HG03135 (cell line): Measurements from ENCODE around the gene RPLP1.

Experiments used
- ATAC-seq: cut with Tn5 transposase; IDR thresholded peaks from one replicate; pipeline ENCODE4 v1.9.1; 2021; ENCODE audit warnings: mild to moderate bottlenecking, moderate library complexity; ENCODE audit not compliant: unreplicated experiment

Gene RPLP1

GRCh38 chr15:69468241-69469121 is 15.9 kb downstream of the RPLP1 start:
- ATAC-seq, result no peak

DNA sequence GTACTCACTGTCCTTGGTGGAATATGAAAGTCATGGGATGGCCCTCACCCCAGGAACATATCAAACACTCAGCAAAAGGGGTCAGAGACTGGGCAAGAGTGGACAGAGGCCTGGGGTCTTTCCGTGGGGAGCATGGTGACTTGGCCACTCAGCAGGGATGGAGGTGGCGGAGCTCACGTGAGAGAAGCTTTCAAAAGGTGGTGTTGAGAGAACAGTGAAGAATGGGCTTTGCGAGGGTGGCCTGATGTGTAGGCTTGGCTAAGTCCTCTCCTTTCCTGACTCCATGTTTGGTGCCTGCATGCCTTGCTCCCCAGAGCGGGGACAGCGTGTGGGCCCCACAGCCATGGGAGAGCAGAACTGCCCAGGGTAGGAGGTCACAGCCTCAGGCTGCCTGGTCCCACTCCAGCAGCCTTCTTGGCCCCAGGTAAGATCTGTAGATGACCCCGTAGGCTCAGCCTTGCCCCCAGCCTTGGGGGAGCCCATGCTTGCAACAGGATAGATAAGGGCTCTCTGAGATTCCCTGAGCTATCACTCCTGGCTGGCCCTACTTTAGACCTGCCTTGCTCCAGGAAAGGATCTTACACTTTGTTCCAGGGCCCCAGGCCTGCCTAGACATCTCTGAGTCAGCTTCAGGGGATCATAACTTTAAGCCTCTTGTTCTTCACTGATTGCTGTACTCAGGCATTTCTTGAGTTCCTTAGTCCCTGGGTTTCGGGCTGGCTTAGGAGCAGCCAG is 17.0 kb downstream of the RPLP1 start:
- no peak for ATAC-seq

- ATAC-seq, result no peak
Measured at GRCh38 chr15:69472046-69472445, 19.4 kb downstream of the RPLP1 start.

GRCh38 chr15:69472562-69472961 is 19.9 kb downstream of the RPLP1 start:
- ATAC-seq, result no peak

- ATAC-seq, result no peak
Measured at GRCh38 chr15:69474291-69474690, 21.7 kb downstream of the RPLP1 start.

GRCh38 chr15:69474846-69475455 is 22.3 kb downstream of the RPLP1 start:
- no peak for ATAC-seq

GRCh38 chr15:69475769-69476358 is 23.2 kb downstream of the RPLP1 start:
- ATAC-seq, result no peak

DNA sequence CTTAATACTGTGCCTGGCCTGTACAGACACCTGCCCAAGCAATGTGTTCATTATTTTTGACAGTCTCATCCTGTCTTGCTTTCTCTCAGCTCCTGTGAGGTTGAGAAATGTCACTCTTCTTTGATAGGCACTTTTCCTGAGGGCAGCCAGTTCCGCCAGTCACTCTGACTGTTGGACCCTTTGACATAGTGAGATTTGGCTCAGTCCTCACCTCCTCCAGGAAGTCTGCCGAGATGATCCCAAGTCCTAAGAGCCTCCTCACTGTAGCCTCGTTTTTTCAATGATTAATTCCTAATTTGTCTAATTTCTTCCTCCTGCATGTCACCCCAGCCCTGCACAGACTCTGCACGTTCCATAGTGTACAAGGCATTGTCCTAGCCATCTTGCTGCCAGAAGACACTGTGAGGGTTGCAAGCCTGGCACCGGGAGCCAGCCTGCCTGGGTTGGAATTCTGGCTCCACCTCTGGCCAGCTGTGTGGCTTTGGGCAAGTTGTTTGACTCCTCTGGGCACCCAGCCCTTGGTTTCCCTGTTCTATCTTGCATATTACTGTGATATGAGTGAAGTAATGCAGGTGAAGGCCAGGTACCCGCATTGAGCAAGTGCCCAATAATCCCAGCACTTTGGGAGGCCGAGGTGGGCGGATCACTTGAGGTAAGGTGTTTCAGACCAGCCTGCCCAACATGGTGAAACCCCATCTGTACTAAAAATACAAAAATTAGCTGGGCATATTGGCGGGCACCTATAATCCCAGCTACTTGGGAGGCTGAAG is 24.3 kb downstream of the RPLP1 start:
- no peak for ATAC-seq

DNA sequence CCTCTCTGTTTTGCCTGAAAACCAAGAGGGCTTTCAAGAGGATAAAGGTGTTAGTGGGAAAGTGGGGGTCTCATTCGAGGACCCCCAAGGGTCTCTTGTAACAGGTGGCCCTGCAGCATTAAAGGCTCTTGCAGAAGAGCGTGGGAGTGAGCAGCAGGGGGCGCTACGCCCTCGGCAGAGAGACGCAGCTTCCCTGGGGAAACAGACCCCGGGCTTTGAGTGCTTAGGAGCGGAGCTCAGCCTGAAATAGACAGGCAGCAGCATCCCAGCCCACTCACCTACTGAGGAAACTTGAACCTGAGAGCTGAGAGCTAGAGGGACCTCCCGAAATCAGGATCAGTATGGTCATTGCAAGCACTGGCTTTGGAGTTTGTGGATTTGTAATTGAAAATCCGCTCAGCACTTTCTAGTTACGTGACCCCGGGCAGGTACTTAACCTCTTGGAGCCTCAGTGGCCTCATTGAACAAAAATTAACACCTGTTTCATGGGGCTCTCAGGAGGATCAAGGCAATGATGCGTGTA is 25.7 kb downstream of the RPLP1 start:
- no peak for ATAC-seq

GRCh38 chr15:69479081-69479480 is 26.5 kb downstream of the RPLP1 start:
- no peak for ATAC-seq

- ATAC-seq, result no peak
Measured at GRCh38 chr15:69479971-69480370, 27.4 kb downstream of the RPLP1 start.

DNA sequence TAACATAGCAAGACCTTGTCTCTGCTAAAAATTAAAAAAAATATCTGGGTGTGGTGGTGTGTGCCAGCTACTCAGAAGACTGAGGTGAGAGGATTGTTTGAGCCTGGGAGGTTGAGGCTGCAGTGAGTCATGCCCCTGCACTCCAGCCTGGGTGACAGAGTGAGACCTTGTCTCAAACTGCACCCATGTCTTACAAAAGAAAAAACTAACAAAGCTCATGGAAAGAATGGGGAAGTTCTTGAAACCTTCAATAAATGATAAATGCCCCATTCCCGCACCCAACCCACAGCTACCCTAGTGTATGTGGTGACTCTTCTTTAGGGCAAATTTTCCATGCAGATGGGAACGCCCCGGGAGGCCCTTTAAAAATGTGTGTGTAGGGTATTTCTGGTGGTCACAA is 28.3 kb downstream of the RPLP1 start:
- ATAC-seq, result no peak

DNA sequence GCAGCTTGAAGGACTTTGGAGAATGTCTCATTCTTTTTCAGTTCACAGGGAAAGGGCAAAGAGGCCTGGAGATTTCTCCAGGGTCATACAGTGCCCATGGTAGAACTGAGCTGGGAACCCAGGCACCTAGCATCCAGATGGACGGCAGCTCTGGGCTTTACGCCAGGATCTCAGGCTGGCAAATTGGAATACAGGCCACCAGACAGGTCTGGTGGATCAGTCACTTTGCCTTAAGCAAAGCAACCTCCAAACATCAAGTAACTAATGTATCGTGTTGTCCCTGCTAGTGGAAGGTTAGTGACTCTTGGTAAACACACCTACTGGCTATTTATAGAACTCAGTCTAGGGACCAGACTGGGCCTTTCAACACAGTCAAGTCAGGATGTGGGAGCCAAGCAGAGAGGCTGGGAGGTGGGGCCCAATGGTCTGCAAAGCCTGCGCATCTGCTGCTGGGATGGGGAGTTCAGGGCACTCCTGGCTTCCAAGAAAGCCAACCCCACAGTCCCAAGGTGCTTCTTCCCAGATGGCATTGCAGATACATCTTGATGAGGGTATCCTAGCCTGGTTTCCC is 30.2 kb downstream of the RPLP1 start:
- ATAC-seq, result no peak

GRCh38 chr15:69484837-69485236 is 32.2 kb downstream of the RPLP1 start:
- no peak for ATAC-seq

GRCh38 chr15:69486481-69487110 is 34.0 kb downstream of the RPLP1 start:
- no peak for ATAC-seq

GRCh38 chr15:69489073-69489571 is 36.5 kb downstream of the RPLP1 start:
- no peak for ATAC-seq

- no peak for ATAC-seq
Measured at GRCh38 chr15:69490356-69491037, 37.9 kb downstream of the RPLP1 start.

- ATAC-seq, result no peak
Measured at GRCh38 chr15:69491038-69491505, 38.5 kb downstream of the RPLP1 start.

DNA sequence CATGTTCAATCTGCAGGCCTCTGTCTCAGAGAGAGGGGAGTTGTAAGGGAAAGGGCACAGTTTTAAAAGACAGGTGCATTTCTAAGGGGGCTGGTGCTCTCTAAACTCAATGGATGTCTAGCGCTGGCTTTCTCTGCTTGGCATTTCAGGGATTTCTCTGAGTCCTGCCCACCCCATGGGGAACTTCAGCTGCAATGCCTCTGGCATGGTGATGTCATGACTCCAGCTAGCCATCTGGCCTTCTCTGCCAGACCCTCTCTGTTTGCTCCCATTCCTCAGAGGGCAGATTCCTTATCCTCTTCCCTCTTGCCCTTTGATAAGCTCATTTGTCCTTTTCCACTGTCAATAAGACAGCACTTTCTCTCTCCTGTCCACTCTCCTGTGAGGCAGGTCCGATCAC is 40.8 kb downstream of the RPLP1 start:
- ATAC-seq, result no peak
